Activated B cell treated with CpG ODN at 0.5 μM for 24 hours (primary cell): ENCODE measurements around the gene ACAP2. TPM values are rescaled to one million over a fixed set of nuclear protein-coding genes. Genes with fewer than 3 reads are reported as not detected.
A peak's percentile ranks its signal among the peaks of the same experiment; 100 is the strongest.

Source experiments
- ATAC-seq: fragments of 200-7000 bp; cut with Tn5 transposase; one replicate; pipeline ENCODE4 v1.10.0; 2021; ENCODE audit warnings: low read depth, mild to moderate bottlenecking, moderate library complexity
- CTCF ChIA-PET: fragments of 350-600 bp; sonication (Branson Sonifier 250); formaldehyde crosslinking; loops from one replicate; lab custom pipeline; 2021; ENCODE audit warnings: antibody characterized with exemption; lab: Charles Lee
- POLR2A ChIA-PET: fragments of 350-600 bp; sonication (Branson Sonifier 250); formaldehyde crosslinking; loops from one replicate; lab custom pipeline; 2021; ENCODE audit warnings: antibody characterized with exemption; lab: Charles Lee
- DNase-seq: peaks from one replicate; pipeline ENCODE4 v3.0.0; 2022
- H3K27ac Mint-ChIP-seq: one replicate; pipeline ENCODE4 v1.8.0; 2020; ENCODE audit warnings: mixed read lengths
- H3K27me3 Mint-ChIP-seq: one replicate; pipeline ENCODE4 v1.8.0; 2021; ENCODE audit warnings: mixed read lengths
- H3K36me3 Mint-ChIP-seq: one replicate; pipeline ENCODE4 v1.8.0; 2021; ENCODE audit warnings: low read depth, mixed read lengths
- H3K4me1 Mint-ChIP-seq: one replicate; pipeline ENCODE4 v1.8.0; 2021; ENCODE audit warnings: mixed read lengths
- H3K4me3 Mint-ChIP-seq: one replicate; pipeline ENCODE4 v1.8.0; 2020; ENCODE audit warnings: mild to moderate bottlenecking, mixed read lengths
- H3K9me3 Mint-ChIP-seq: one replicate; pipeline ENCODE4 v1.8.0; 2020; ENCODE audit warnings: mixed read lengths
- CTCF ChIP-seq: fragments of 200-600 bp; IDR thresholded peaks from one replicate; pipeline ENCODE4 v1.8.0; 2022; ENCODE audit warnings: antibody characterized with exemption, mild to moderate bottlenecking
- intact Hi-C: fragments of 100-400 bp; cut with micrococcal nuclease; formaldehyde crosslinking; loops from one replicate; pipeline ENCODE4 v1.15.1; 2024
- total RNA-seq: library from RNA; stranded (reverse); gene quantifications from 2 replicates; pipeline ENCODE4 v1.2.3, GENCODE V29; 2022

Gene ACAP2
- total RNA-seq, 1 donor from 2014 or later: 89.7 TPM

DNA sequence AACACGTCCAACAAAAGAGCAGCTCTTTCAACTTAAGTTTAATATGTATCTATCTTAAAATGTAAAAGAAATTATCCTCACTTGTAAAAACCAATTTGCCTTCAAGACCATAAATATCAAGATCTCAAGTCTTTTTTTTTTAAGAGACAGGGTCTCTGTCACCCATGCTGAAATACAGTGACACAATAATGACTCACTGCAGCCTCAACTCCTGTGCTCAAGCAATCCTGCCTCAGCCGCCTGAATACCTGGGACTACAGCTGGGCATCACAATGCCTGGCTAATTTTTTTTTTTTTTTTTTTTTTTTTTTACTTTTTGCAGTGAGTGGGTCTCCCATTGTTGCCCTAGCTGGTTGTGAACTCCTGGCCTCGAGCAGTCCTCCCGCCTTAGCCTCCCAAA, 26.0 kb downstream of the ACAP2 start:
- no peak for TF ChIP-seq CTCF
- no peaks in the 10 kb centered on the region for H3K9me3 Mint-ChIP-seq
- peaks cover 7% of the 10 kb centered on the region for H3K36me3 Mint-ChIP-seq
- intact Hi-C loops: no loop called here
- ChIA-PET CTCF (interaction anchor here (0.6 kb wide), 1 partner anchor 9 kb away, joined by 4 read pairs; no protein-coding TSS in a partner anchor), POLR2A (interaction anchor here (0.7 kb wide), 1 partner anchor 353 kb away, joined by 6 read pairs; no protein-coding TSS in a partner anchor)
- H3K27ac Mint-ChIP-seq: no peak overlapping the region
- peaks cover 50% of the 10 kb centered on the region for H3K4me1 Mint-ChIP-seq
- DNase-seq (no peak), ATAC-seq (no peak)
- H3K27me3 Mint-ChIP-seq: no peaks in the 10 kb centered on the region
- no peak overlapping the region for H3K4me3 Mint-ChIP-seq

GRCh38 chr3:195411836-195412235, 31.0 kb downstream of the ACAP2 start:
- H3K27ac Mint-ChIP-seq: no peak overlapping the region
- H3K4me1 Mint-ChIP-seq: peaks cover 59% of the 10 kb centered on the region
- DNase-seq (no peak), ATAC-seq (no peak)
- no peak overlapping the region for H3K4me3 Mint-ChIP-seq
- no peak for TF ChIP-seq CTCF
- peaks cover 4% of the 10 kb centered on the region for H3K9me3 Mint-ChIP-seq
- intact Hi-C loops: loop anchor here (2.0 kb wide), 1 partner anchor 15 kb away; no protein-coding TSS in a partner anchor
- ChIA-PET POLR2A (interaction anchor here (0.6 kb wide), 1 partner anchor 11 kb away, joined by 3 read pairs; no protein-coding TSS in a partner anchor), CTCF (no interaction called here)
- peaks cover 30% of the 10 kb centered on the region for H3K36me3 Mint-ChIP-seq
- H3K27me3 Mint-ChIP-seq: no peaks in the 10 kb centered on the region

GRCh38 chr3:195410546-195410945, 32.3 kb downstream of the ACAP2 start:
- Mint-ChIP-seq H3K27ac (peak overlapping the region; percentile 27), H3K27me3 (no peaks in the 10 kb centered on the region), H3K4me1 (peaks cover 62% of the 10 kb centered on the region), H3K4me3 (no peak overlapping the region), H3K36me3 (peaks cover 39% of the 10 kb centered on the region), H3K9me3 (peaks cover 4% of the 10 kb centered on the region)
- intact Hi-C loops: loop anchor here (2.0 kb wide), 1 partner anchor 14 kb away; no protein-coding TSS in a partner anchor
- DNase-seq (no peak), ATAC-seq (no peak)
- ChIA-PET CTCF (no interaction called here), POLR2A (no interaction called here)
- no peak for TF ChIP-seq CTCF

DNA sequence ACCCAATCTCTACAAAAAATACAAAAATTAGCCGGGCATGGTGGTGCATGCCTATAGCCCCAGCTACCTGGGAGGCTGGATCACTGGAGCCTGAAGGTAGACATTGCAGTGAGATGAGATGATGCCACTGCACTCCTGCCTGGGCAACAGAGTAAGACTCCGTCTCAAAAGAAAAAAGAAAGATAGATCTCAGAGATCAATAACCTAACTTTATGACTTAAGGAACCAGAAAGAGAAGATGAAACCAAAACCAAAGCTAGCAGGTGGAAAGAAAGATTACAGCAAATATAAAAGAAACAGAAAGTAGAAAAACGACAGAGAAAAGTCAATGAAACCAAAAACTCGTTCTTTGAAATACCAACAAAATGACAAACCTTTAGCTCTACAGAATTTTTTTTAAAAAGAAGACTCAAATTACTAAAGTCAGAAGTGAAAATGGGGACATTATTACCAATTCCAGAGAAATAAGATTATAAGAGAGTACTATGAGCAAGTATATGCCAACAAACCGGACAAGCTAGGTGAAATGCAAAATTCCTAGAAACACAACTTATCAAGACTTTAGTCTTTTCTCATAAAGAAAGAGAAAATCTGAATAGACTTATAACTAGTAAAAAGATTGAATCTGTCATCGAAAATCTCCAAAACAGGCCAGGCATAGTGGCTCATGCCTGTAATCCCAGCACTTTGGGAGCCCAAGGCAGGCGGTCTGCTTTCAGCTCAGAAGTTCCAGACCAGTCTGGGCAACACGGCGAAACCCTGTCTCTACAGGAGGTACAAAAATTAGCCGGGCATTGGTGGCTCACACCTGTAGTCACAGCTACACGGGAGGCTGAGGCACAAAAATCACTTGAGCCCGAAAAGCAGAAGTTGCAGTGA, 35.0 kb downstream of the ACAP2 start:
- POLR2A ChIA-PET: interaction anchor here (0.9 kb wide), 1 partner anchor 8 kb away, joined by 3 read pairs; no protein-coding TSS in a partner anchor
- no peak for DNase-seq
- intact Hi-C loops: no loop called here
- ATAC-seq: no peak
- Mint-ChIP-seq H3K36me3 (peaks cover 39% of the 10 kb centered on the region), H3K4me3 (no peak overlapping the region), H3K27ac (no peak overlapping the region), H3K27me3 (no peaks in the 10 kb centered on the region), H3K9me3 (peaks cover 4% of the 10 kb centered on the region), H3K4me1 (peaks cover 51% of the 10 kb centered on the region)
- CTCF ChIA-PET: interaction anchor here (0.6 kb wide), 1 partner anchor 9 kb away, joined by 4 read pairs; no protein-coding TSS in a partner anchor
- TF ChIP-seq CTCF: no peak

- H3K4me1 Mint-ChIP-seq: peaks cover 63% of the 10 kb centered on the region
- TF ChIP-seq CTCF: no peak
- H3K4me3 Mint-ChIP-seq: no peak overlapping the region
- ChIA-PET CTCF (no interaction called here), POLR2A (no interaction called here)
- peaks cover 4% of the 10 kb centered on the region for H3K9me3 Mint-ChIP-seq
- H3K36me3 Mint-ChIP-seq: peaks cover 34% of the 10 kb centered on the region
- H3K27ac Mint-ChIP-seq: peak overlapping the region; percentile 42
- no peak for ATAC-seq
- H3K27me3 Mint-ChIP-seq: no peaks in the 10 kb centered on the region
- DNase-seq: no peak
- intact Hi-C loops: loop anchor here (1.0 to 2.0 kb wide), 3 partner anchors 8 to 37 kb away; partner anchors contain the start of gene ACAP2
Observed at GRCh38 chr3:195405651-195406050, 37.2 kb downstream of the ACAP2 start.
